Inflammatory macrophage treated with lipopolysaccharide for 4 hours (primary cell): Measurements from ENCODE around the gene HCFC1R1.

Experiments used
- DNase-seq: peaks from one replicate; pipeline ENCODE4 v3.0.0-alpha.2; 2020

HCFC1R1 gene

DNA sequence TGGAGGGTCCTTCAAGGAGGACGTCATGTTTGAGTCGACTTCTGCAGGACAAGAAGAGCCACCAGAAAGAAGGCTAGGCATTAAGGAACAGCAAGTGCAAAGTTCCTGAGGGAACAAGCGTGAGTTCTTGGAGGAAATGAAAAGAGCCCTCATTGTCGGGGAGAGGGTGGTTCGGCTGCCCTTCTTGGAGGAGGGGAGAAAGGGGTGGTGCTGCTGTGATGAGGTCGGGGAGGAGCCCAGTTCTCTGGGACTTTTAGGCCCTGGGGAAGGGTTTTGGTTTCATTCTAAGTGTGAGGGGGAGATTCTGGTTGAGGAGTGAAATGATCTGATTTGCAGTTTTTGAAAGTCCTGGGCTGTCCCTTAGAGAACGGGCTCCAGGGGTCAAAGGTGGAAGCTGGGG is 8.9 kb upstream of the HCFC1R1 start:
- peak; percentile 56 for DNase-seq

DNA sequence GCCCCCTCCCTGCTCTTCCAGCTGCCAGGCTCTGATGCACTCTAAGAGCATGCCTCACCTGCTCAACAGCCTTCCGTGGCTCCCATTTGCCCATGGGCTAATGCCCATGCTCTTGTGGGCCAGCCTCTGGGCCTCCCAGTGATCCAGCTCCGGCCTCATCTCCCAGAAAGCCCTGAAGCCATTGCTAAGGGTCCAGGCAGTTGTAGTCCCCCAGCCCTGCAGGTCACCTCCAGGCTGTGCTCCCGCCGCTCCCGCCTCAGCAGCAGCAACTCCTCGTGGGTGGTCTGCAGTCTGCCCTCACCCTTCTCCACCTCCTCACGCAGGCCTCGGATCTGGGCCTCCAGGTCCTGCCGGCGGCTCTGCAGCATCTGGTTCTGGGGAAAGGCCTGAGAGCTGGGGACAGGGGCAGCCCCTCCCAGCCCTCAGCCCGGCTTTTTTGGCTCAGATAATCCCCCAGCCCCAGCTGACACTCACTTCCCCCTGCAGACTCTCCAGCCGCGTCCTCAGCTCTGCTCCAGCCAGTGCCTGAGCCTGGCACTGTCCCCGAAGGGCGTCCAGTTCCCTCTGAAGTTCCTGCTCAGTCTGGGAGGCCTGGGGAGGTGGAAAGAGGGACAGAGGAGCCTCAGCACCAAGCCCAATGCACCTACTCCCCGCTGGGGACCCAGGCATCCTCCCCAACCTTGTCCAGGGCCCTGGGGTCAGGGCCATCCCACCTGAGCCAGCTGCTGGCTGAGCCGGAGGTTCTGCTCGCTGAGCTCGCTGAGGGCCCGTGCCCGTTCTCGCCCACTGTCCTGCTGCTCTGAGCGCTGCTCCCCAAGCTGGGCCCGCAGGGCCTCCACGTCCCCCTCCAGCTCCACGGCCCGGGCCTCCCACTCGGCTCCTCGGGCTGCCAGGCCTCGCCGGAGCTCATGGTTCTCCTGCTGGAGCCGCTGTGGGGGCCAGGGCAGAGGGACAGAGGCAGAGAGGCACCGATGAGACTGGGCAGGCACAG is 6.8 kb upstream of the HCFC1R1 start:
- no peak for DNase-seq

DNA sequence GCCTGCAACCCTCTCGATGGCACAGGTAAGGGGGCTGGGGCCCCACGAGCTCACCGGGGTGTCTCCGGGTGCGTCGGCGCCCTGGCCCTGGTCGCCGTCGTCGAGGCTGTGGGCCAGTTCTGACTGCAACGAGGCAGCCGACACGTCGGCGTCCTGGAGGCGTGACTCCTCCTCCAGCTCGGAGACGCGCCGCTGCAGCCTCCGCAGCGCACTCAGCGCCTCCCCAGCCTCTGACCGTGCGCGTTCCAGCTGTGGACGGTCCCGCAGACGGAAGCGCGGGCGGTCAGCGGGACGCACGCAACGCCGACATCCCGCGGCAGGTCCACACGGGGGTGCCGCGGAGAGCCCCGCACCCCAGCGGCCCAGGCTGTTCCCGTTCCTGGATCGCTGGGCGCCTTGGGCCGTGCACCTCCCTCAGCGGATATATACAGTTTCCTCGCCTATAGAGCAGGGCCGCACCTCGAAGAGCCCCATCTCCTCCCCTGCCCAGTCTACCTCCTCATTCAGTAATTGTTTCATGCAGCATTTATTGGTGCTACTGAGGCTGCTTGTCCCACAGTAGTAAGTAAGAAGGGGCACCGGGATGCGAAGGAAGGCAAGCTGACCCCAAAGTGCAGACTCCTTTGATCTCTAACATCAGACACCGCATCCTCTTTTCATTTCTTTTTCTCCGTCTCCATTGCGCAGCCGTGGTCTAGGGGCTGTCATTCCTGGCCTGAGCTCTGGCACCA is 5.9 kb upstream of the HCFC1R1 start:
- peak; percentile 40 for DNase-seq

- DNase-seq = no peak
These were observed 5.1 kb upstream of the HCFC1R1 start for GRCh38 chr16:3028716-3029319.

GRCh38 chr16:3027983-3028715 is 4.4 kb upstream of the HCFC1R1 start:
- DNase-seq = peak; percentile 83

- no peak for DNase-seq
These were observed 3.7 kb upstream of the HCFC1R1 start for GRCh38 chr16:3027489-3027795.

DNA sequence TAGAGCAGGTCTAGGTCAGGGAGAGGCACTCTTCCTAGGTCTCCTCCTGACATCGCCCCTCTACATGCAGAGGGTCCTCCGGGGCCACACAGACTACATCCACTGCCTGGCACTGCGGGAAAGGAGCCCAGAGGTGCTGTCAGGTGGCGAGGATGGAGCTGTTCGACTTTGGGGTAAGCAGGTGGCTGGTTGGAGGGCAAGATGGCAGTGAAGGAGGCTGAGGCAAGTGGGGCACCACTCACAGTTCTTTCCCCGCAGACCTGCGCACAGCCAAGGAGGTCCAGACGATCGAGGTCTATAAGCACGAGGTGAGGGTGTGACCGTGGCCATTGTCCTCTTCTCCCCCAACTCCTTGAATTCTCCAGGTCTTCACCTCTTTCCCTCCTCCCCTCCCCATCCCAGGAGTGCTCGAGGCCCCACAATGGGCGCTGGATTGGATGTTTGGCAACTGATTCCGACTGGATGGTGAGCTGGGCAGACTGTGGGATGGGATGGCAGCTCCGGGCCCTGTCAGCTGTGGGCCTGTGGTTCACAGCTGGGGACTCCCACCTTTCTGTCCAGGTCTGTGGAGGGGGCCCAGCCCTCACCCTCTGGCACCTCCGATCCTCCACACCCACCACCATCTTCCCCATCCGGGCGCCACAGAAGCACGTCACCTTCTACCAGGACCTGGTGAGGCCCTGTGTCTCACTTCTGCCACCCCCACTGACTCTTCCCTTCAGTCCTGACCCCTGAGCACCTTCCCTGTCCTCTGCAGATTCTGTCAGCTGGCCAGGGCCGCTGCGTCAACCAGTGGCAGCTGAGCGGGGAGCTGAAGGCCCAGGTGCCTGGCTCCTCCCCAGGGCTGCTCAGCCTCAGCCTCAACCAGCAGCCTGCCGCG is 3.1 kb upstream of the HCFC1R1 start:
- no peak for DNase-seq

GRCh38 chr16:3026003-3026378 is 2.2 kb upstream of the HCFC1R1 start:
- no peak for DNase-seq

- no peak for DNase-seq
These were observed 1.6 kb upstream of the HCFC1R1 start for GRCh38 chr16:3025032-3026002.

DNA sequence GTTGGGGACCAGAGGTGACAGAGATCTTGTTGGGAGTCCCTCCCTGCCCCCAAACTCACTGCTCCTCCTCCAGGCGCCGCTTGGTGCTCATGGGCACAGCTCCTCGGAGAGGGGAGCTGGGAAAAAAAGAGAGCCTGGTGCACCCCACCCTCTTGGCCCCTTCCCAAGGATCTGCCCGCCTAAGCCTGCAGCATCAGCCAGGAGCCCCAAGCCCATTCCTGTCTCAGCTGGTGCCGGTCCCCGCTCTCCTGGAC is 400 bp downstream of the HCFC1R1 start:
- DNase-seq = no peak

DNA sequence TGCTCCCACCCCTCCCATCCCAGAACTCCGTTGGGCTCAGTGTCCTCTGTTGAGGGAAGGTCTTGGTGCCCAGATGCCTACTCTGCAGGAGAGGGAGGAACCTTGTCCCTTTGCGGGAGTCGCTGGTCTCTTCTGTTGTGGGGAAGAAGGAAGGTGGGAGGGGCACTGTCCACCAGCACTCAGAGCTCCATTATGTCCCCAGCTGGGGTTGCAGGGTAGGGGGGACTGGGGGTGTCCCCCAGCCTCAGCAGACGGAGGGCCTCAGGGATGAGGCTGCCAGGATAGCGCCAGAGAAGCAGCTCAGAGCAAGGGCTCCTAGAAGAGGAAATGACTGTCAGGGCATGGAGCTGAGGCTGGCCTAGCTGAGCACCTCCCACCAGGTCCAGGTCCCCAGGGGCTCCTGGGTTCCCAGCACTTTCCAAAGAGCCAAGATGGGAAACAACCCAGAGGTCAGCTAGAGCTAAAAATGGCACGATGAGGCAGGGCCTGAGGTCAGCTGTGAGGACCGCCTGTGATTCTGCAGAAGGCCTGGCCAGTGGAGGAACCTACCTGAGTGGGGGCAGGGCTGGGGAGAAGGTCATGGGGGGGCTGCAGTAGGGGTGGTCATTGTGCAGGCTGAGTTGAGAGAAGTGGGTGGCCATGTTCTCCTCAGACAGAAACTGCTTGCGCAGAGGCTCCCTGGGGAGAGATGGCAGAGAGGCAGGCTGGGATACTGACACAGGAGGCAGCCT is 893 bp downstream of the HCFC1R1 start:
- DNase-seq = peak; percentile 32

- DNase-seq = peak; percentile 90
These were observed 1.5 kb downstream of the HCFC1R1 start for GRCh38 chr16:3022208-3022683.

DNA sequence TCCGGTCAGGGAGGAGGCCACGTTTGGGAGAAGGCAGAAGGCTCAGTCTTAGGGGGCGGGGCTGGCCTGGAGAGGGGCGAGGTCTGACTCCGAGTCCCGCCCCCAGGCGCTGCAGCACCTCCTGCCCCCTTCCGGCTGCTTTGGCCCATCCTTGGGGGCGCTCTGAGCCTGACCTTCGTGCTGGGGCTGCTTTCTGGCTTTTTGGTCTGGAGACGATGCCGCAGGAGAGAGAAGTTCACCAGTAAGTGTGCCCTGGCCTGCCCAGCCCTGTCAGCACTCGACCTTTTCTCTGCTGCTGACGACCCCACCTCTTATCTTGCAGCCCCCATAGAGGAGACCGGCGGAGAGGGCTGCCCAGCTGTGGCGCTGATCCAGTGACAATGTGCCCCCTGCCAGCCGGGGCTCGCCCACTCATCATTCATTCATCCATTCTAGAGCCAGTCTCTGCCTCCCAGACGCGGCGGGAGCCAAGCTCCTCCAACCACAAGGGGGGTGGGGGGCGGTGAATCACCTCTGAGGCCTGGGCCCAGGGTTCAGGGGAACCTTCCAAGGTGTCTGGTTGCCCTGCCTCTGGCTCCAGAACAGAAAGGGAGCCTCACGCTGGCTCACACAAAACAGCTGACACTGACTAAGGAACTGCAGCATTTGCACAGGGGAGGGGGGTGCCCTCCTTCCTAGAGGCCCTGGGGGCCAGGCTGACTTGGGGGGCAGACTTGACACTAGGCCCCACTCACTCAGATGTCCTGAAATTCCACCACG is 2.1 kb downstream of the HCFC1R1 start:
- DNase-seq = peak; percentile 77

DNA sequence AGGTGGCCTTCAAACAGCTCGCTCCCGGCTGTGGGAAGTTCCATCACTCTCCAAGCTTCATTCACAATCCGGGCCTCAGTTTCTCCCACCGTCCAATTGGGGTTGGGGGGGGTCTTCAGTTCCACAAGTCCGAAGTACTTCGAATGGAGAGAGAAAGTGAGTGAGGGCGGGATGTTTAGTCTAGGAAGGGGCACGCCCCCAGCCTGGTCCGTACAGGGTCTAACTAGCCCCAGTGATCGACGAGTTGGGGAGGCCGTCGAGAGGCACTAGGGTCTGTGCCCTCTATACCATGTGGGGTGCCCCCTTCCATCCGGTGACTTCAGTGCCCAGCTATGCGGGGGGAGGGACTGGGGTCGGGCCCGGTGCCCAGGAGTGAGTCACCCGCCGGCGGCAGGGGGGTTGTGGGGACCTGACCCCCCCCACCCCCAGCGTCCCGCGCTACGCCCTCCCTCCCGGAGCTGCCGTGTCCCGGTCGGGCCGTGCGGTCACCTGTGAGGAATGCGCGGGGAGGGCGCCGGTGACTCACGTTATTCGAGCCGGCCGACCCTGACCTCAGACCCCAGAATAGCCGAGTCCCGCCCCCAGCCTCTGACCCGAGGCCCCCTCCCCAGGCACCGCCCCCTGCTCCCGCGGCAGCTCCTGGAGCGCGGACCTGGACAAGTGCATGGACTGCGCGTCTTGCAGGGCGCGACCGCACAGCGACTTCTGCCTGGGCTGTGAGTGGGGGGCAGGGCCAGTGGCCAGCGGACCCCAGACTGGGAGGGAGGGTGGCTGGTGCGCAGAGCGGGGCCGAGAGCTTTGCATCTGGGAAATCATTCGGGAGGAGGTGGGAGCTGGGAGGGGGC is 2.9 kb downstream of the HCFC1R1 start:
- DNase-seq = no peak

GRCh38 chr16:3020247-3020603 is 3.5 kb downstream of the HCFC1R1 start, which contains the start of gene TNFRSF12A:
Gene TNFRSF12A (plus strand): TSS chr16:3020368. CDS start chr16:3020398, 30 bp downstream.
- peak; percentile 86 for DNase-seq

DNA sequence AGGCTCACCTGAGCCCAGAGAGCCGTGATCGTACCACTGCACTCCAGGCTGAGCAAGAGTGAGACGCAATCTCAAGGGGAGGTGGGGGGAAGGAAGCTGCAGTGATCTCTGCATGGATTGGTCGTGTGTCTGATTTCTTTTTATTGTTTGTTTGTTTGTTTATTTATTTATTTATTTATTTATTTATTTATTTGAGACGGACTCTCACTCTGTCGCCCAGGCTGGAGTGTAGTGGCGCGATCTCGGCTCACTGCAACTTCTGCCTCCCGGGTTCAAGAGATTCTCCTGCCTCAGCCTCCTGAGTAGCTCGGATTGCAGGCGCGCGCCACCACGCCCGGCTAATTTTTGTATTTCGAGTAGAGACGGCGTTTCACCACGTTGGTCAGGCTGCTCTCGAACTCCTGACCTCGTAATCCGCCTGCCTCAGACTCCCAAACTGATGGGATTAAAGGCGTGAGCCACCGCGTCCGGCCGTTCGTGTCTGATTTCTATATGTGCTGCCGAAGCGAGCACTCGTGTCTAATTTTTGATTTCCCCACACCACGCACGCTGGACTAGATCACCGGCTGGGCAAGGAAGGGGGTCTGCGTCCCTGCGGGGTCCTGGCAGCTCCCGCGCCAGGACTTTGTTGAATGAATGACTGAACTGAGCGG is 4.0 kb downstream of the HCFC1R1 start:
- DNase-seq = no peak

- no peak for DNase-seq
These were observed 5.8 kb downstream of the HCFC1R1 start, which contains the start of gene CLDN6 for GRCh38 chr16:3017794-3018506. Gene CLDN6 (minus strand): TSS chr16:3018183. CDS start chr16:3016021, 2,162 bp downstream.
